ENCODE results near the gene NPIPA7.
"Not testable (repeated sequence)": the region's sequence is repeated elsewhere in the genome, so short reads cannot be mapped to it uniquely, and the experiment has no call there.

The NPIPA7 gene

DNA sequence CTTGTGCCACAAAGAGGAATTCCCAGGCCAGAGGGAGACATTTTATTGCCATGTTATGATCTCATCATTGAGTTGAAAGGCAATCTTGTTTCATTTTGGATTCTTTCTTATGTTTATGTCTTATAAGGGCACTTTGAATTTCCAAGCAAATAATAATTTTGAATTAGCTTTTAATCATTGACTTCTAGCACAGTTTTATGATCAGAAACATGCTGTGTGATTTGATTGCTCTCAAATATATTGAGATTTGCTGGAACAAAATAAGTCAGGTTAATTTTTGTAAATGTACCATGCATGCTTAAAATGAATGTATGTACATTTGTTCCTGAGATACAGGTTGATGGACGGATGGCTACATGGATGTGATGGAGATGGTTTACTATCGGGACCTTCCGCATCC, at the start of gene NPIPA7:
Gene NPIPA7, plus strand, starts transcription at position 301 of the 400 bp plus-strand sequence. CDS start 105 bp downstream, outside the sequence.
- not testable (repeated sequence) for DNase-seq (ENCODE audit: low spot score)

DNA sequence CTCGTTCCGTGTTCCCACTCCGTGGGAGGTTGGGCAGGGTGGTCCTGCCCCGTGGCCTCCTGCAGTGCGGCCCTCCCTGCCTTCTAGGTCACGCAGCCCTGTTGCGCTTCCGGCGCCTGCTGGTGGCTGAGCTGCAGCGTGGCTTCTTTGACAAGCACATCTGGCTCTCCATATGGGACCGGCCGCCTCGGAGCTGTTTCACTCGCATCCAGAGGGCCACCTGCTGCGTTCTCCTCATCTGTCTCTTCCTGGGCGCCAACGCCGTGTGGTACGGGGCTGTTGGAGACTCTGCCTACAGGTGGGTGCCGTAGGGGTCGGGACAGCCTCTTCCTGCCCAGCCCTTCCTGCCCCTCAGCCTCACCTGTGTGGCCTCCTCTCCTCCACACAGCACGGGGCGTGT, 47.5 kb upstream of the NPIPA7 start:
- DNase-seq (ENCODE audit: low spot score) = not testable (repeated sequence)

DNA sequence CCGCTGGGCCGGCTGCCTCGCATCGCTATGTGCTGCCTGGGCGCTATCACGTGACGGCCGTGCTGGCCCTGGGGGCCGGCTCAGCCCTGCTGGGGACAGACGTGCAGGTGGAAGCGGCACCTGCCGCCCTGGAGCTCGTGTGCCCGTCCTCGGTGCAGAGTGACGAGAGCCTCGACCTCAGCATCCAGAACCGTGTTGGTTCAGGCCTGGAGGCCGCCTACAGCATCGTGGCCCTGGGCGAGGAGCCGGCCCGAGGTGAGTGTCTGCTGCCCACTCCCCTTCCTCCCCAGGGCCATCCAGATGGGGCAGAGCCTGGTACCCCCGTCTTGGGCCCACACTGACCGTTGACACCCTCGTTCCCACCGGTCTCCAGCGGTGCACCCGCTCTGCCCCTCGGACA, 21.4 kb upstream of the NPIPA7 start:
- DNase-seq (ENCODE audit: low spot score) = not testable (repeated sequence)

DNA sequence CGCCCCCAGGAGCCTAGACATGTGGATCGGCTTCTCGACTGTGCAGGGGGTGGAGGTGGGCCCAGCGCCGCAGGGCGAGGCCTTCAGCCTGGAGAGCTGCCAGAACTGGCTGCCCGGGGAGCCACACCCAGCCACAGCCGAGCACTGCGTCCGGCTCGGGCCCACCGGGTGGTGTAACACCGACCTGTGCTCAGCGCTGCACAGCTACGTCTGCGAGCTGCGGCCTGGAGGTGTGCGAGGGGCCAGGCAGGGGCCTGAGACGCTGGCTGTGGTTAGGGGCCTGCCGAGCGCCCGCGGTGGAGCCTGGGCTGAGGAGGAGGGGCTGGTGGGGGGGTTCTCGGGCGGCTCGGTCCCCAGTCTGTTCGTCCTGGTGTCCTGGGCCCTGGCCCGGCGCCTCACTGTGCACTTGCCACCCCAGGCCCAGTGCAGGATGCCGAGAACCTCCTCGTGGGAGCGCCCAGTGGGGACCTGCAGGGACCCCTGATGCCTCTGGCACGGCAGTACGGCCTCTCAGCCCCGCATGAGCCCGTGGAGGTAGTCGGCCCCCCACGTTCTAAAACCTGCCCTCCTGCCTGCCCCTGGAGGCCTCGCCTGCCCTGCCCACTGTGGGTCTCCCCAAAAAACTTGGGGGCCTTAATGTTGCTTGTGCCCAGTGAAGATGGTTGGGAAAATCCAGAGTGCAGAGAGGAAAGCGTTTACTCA, 20.2 kb upstream of the NPIPA7 start:
- DNase-seq (ENCODE audit: low spot score) = not testable (repeated sequence)

GRCh38 chr16:16363595-16363994, 15.3 kb upstream of the NPIPA7 start:
- not testable (repeated sequence) for DNase-seq (ENCODE audit: low spot score)

DNA sequence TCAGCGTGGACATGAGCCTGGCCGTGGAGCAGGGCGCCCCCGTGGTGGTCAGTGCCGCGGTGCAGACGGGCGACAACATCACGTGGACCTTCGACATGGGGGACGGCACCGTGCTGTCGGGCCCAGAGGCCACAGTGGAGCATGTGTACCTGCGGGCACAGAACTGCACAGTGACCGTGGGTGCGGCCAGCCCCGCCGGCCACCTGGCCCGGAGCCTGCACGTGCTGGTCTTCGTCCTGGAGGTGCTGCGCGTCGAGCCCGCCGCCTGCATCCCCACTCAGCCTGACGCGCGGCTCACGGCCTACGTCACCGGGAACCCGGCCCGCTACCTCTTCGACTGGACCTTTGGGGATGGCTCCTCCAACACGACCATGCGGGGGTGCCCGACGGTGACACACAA, 14.8 kb upstream of the NPIPA7 start:
- not testable (repeated sequence) for DNase-seq (ENCODE audit: low spot score)

DNA sequence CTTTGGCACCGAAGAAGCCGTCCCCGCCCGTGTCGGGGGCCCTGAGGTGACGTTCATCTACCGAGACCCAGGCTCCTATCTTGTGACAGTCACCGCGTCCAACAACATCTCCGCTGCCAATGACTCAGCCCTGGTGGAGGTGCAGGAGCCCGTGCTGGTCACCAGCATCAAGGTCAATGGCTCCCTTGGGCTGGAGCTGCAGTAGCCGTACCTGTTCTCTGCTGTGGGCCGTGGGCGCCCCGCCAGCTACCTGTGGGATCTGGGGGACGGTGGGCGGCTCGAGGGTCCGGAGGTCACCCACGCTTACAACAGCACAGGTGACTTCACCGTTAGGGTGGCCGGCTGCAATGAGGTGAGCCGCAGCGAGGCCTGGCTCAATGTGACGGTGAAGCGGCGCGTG, 14.2 kb upstream of the NPIPA7 start:
- DNase-seq (ENCODE audit: low spot score) = not testable (repeated sequence)

DNA sequence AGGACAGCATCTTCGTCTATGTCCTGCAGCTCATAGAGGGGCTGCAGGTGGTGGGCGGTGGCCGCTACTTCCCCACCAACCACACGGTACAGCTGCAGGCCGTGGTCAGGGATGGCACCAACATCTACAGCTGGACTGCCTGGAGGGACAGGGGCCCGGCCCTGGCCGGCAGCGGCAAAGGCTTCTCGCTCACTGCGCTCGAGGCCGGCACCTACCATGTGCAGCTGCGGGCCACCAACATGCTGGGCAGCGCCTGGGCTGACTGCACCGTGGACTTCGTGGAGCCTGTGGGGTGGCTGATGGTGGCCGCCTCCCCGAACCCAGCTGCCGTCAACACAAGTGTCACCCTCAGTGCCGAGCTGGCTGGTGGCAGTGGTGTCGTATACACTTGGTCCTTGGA, 13.6 kb upstream of the NPIPA7 start:
- DNase-seq (ENCODE audit: low spot score) = not testable (repeated sequence)

DNA sequence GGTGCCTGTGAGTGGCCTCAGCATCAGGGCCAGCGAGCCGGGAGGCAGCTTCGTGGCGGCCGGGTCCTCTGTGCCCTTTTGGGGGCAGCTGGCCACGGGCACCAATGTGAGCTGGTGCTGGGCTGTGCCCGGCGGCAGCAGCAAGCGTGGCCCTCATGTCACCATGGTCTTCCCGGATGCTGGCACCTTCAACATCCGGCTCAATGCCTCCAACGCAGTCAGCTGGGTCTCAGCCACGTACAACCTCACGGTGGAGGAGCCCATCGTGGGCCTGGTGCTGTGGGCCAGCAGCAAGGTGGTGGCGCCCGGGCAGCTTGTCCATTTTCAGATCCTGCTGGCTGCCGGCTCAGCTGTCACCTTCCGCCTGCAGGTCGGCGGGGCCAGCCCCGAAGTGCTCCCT, 13.1 kb upstream of the NPIPA7 start:
- not testable (repeated sequence) for DNase-seq (ENCODE audit: low spot score)

DNA sequence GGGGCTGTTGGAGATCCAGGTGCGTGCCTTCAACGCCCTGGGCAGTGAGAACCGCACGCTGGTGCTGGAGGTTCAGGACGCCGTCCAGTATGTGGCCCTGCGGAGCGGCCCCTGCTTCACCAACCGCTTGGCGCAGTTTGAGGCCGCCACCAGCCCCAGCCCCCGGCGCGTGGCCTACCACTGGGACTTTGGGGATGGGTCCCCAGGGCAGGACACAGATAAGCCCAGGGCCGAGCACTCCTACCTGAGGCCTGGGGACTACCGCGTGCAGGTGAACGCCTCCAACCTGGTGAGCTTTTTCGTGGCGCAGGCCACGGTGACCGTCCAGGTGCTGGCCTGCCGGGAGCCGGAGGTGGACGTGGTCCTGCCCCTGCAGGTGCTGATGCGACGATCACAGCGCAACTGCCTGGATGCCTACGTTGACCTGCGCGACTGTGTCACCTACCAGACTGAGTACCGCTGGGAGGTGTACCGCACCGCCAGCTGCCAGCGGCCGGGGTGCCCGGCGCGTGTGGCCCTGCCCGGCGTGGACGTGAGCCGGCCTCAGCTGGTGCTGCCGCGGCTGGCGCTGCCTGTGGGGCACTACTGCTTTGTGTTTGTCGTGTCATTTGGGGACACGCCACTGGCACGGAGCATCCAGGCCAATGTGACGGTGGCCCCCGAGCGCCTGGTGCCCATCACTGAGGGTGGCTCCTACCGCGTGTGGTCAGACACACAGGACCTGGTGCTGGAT, 12.2 kb upstream of the NPIPA7 start:
- not testable (repeated sequence) for DNase-seq (ENCODE audit: low spot score)

DNA sequence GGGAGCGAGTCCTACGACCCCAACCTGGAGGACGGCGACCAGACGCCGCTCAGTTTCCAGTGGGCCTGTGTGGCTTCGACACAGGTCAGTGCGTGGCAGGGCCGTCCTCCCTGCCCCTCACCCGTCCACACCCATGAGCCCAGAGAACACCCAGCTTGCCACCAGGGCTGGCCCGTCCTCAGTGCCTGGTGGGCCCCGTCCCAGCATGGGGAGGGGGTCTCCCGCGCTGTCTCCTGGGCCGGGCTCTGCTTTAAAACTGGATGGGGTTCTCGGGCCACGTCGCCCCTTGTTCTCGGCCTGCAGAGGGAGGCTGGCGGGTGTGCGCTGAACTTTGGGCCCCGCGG, 11.7 kb upstream of the NPIPA7 start:
- not testable (repeated sequence) for DNase-seq (ENCODE audit: low spot score)

DNA sequence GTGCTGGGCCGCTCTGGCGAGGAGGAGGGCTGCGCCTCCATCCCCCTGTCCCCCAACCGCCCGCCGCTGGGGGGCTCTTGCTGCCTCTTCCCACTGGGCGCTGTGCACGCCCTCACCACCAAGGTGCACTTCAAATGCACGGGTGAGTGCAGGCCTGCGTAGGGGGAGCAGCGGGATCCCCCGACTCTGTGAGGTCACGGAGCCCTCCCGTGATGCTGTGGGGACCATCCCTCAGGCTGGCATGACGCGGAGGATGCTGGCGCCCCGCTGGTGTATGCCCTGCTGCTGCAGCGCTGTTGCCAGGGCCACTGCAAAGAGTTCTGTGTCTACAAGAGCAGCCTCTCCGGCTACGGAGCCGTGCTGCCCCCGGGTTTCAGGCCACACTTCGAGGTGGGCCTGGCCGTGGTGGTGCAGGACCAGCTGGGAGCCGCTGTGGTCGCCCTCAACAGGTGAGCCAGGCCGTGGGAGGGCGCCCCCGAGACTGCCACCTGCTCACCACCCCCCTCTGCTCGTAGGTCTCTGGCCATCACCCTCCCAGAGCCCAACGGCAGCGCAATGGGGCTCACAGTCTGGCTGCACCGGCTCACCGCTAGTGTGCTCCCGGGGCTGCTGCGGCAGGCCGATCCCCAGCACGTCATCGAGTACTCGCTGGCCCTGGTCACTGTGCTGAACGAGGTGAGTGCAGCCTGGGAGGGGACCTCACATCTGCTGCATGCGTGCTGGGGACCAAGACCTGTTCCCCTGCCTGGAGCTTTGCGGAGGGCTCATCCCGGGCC, 9.7 kb upstream of the NPIPA7 start:
- DNase-seq (ENCODE audit: low spot score) = not testable (repeated sequence)

DNA sequence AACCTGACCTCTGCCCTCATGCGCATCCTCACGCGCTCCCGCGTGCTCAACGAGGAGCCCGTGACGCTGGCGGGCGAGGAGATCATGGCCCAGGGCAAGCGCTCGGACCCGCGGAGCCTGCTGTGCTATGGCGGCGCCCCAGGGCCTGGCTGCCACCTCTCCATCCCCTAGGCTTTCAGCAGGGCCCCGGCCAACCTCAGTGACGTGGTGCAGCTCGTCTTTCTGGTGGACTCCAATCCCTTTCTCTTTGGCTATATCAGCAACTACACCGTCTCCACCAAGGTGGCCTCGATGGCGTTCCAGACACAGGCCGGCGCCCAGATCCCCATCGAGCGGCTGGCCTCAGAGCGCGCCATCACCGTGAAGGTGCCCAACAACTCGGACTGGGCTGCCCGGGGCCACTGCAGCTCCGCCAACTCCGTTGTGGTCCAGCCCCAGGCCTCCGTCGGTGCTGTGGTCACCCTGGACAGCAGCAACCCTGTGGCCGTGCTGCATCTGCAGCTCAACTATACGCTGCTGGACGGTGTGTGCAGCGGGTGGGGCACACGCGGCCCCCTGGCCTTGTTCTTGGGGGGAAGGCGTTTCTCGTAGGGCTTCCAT, 7.7 kb upstream of the NPIPA7 start:
- not testable (repeated sequence) for DNase-seq (ENCODE audit: low spot score)

DNA sequence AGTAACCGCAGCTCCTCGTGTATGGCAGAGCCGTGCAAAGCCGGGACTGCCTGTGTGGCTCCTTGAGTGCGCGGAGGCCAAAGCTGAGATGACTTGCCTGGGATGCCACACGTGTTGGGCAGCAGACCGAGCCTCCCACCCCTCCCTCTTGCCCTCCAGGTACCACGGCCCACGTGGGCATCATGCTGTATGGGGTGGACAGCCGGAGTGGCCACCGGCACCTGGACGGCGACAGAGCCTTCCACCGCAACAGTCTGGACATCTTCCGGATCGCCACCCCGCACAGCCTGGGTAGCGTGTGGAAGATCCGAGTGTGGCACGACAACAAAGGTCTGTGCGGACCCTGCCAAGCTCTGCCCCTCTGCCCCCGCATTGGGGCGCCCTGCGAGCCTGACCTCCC, 4.7 kb upstream of the NPIPA7 start:
- not testable (repeated sequence) for DNase-seq (ENCODE audit: low spot score)

DNA sequence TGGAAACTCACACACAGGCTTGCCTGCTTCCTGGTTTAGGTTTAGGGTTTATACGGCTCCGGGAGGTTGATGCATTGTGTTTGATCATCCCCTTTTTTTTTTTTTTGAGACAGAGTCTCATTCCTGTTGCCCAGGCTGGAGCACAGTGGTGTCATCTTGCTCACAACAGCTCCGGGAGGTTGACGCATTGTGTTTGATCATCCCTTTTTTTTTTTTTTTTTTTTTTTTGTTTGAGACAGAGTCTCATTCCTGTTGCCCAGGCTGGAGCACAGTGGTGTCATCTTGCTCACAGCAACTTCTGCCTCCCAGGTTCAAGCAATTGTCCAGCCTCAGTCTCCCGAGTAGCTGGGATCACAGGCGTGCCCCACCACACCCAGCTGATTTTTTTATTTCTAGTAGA, 20.7 kb downstream of the NPIPA7 start:
- DNase-seq (ENCODE audit: low spot score) = not testable (repeated sequence)

DNA sequence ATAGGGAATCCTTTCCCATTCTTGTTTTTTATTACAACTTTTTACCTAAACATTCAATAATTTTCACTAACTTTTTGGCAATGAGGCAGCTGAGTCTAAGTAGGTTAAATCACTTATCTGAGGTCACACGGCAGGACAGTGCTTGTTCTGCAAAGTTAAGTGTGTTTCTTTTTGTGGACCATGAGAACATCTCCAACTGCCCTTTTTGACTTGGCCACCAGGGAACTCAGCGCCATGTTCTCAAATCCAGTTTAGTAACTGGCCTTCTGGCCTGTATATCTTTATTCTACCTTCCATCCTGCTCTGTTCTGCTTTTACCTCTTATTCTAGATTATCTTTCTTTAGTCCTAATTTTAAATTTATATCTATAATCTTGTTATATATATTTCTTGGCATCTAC, 23.4 kb downstream of the NPIPA7 start:
- DNase-seq (ENCODE audit: low spot score) = not testable (repeated sequence)

GRCh38 chr16:16404283-16404682, 25.3 kb downstream of the NPIPA7 start:
- not testable (repeated sequence) for DNase-seq (ENCODE audit: low spot score)

GRCh38 chr16:16405421-16405820, 26.5 kb downstream of the NPIPA7 start:
- DNase-seq (ENCODE audit: low spot score) = not testable (repeated sequence)

DNA sequence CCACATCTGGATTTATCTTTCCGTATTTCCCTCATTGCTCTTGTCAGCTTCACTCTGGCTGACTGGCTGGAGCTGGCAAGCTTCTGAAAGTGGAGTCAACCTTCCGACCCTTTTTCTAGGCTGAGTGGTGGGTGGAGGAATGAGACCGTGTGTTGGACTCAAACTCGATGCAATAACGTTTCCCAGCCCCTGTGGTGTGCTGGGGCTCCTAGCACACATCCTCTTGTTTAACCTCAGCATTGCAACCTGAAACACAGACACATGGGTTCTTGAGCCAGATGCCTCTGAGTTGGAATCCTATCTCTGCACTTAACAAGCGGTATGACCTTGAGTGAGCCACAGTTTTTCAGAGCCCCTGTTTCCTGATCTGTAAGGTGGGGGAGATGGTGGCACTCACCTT, 29.5 kb downstream of the NPIPA7 start:
- DNase-seq (ENCODE audit: low spot score) = not testable (repeated sequence)

GRCh38 chr16:16413773-16414172, 34.8 kb downstream of the NPIPA7 start:
- not testable (repeated sequence) for DNase-seq (ENCODE audit: low spot score)

DNA sequence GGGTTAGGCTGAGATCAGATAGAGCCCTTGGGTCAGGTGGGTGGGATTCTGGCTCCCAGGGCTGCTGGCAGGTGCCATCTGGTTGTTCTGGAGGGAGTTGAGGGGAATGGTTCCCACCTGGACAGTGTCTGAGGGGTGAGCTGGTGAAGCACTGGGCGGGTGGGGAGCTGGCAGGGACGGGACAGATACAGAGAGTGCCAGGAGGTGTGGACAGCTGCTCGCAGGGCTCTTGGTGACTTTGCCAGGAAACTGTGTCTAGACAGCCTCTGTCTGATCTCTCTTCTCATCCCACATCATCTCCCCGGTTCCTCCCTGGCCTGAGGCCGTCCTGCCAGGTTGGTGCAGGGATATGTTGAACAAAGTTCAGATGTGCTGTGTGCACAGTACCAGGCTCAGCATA, 38.1 kb downstream of the NPIPA7 start:
- DNase-seq (ENCODE audit: low spot score) = not testable (repeated sequence)

DNA sequence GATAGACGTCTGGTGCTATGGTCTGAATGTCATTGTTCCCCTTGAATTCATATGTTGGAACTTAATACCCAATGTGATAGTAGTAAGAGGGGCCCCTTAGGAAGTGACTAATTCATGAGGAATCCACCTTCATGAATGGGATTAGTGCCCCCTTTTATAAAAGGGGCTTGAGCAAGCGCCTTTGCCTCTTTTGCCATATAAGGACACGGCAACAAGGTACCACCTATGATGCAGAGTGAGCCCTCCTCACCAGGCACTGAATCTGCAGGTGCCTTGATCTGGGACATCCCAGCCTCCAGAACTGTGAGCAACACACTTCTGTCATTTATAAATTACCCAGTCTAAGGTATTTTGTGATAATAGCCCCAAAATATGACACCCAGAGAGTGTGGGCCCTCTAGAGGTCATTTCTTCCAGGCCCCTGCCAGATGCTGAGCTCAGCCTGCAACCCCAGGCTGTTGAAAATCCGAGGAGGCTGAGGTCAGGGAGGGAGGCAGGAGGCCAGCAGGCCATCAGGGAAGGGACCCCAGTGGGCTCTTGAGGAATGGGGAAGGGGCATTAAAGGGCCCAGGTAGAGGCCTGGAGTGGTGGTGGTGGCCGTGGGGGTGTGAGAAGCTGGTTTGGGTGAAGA, 39.1 kb downstream of the NPIPA7 start:
- DNase-seq (ENCODE audit: low spot score) = not testable (repeated sequence)
